GM12878 (cell line): ENCODE results near the gene AP4S1. TPM values are rescaled to one million over a fixed set of nuclear protein-coding genes. Genes with fewer than 3 reads are reported as not detected.

ENCODE experiments used
- ATAC-seq: fragments of 200-7000 bp; cut with Tn5 transposase; 3 replicates; pipeline ENCODE4 v1.9.1; 2020; ENCODE audit warnings: mild to moderate bottlenecking, moderate library complexity
- BruUV-seq: library from RNA; stranded (reverse); fragments of 400-500 nt; replicated peaks from 2 replicates; lab custom pipeline; 2021; lab: Mats Ljungman, UMichigan
- CTCF ChIA-PET: fragments of 300-600 bp; sonication (Branson Sonifier 250); formaldehyde crosslinking; extraction: SDS; loops from one replicate; lab custom pipeline; 2021; ENCODE audit warnings: inconsistent platforms; lab: Yijun Ruan, JAX
- POLR2A ChIA-PET: fragments of 350-600 bp; formaldehyde crosslinking; extraction: SDS; loops from one replicate; lab custom pipeline; 2021; ENCODE audit warnings: inconsistent platforms; lab: Charles Lee
- RAD21 ChIA-PET: fragments of 300-600 bp; sonication (Branson Sonifier 250); formaldehyde crosslinking; loops from one replicate; lab custom pipeline; 2023; ENCODE audit warnings: antibody characterized with exemption; ENCODE audit not compliant: unreplicated experiment; lab: Charles Lee
- SMC1A ChIA-PET: fragments of 300-600 bp; sonication (Branson Sonifier 250); formaldehyde crosslinking; loops from one replicate; lab custom pipeline; 2023; ENCODE audit not compliant: unreplicated experiment, uncharacterized antibody; lab: Charles Lee
- DNase-seq: peaks from one replicate; pipeline ENCODE4 v3.0.0-alpha.2; 2011; ENCODE audit warnings: low read depth, low spot score
- FAIRE-seq: peaks from 3 replicates; lab custom pipeline; 2011; peaks lifted over from hg19 to GRCh38; lab: Jason Lieb, UNC
- H2AFZ ChIP-seq: 2 replicates; pipeline ENCODE4 v1.6.0; 2011; ENCODE audit warnings: low read depth, low read length, control low read depth; ENCODE audit not compliant: control insufficient read depth
- H3K27ac ChIP-seq: 2 replicates; pipeline ENCODE4 v1.5.1; 2011; ENCODE audit warnings: control low read depth; ENCODE audit not compliant: control insufficient read depth, insufficient read depth
- H3K27me3 ChIP-seq, 2 experiments: replicated peaks in 1 of 2; 2 replicates each; pipeline versions ENCODE4 v1.6.0 to v1.6.1; 2011; ENCODE audit warnings: low read length in 1 of 2; ENCODE audit not compliant: control insufficient read depth in 2 of 2, insufficient read depth in 2 of 2
- H3K36me3 ChIP-seq, 2 experiments: 2 replicates each; pipeline ENCODE4 v1.5.1; 2011; ENCODE audit warnings: low read length in 1 of 2; ENCODE audit not compliant: control insufficient read depth in 2 of 2, insufficient read depth in 2 of 2
- H3K4me1 ChIP-seq: 2 replicates; pipeline ENCODE4 v1.6.1; 2011; ENCODE audit warnings: mild to moderate bottlenecking, low read length, moderate library complexity, mixed read lengths; ENCODE audit not compliant: control insufficient read depth, insufficient read depth
- H3K4me2 ChIP-seq: 2 replicates; pipeline ENCODE4 v1.6.0; 2011; ENCODE audit warnings: control low read depth; ENCODE audit not compliant: control insufficient read depth, insufficient read depth
- H3K4me3 ChIP-seq: fragments of 200-600 bp; sonication (generic); 2 replicates; pipeline ENCODE4 v1.5.1; 2016
- H3K79me2 ChIP-seq: 2 replicates; pipeline ENCODE4 v1.6.0; 2011; ENCODE audit warnings: low read length; ENCODE audit not compliant: control insufficient read depth, insufficient read depth
- H3K9ac ChIP-seq: 2 replicates; pipeline ENCODE4 v1.8.0; 2011; ENCODE audit warnings: low read length, control low read depth, mixed read lengths; ENCODE audit not compliant: control insufficient read depth, insufficient read depth
- H3K9me3 ChIP-seq: replicated peaks from 3 replicates; pipeline ENCODE4 v1.5.1; 2011; ENCODE audit warnings: mild to moderate bottlenecking, low read length; ENCODE audit not compliant: control insufficient read depth, insufficient read depth
- H4K20me1 ChIP-seq: 2 replicates; pipeline ENCODE4 v1.6.0; 2011; ENCODE audit not compliant: control insufficient read depth, insufficient read depth
- CBFB ChIP-seq: IDR thresholded peaks from 2 replicates; pipeline ENCODE4 v1.6.1; 2016; ENCODE audit warnings: antibody characterized with exemption, low read depth
- ETV6 ChIP-seq, 2 experiments: fragments of 450-650 bp in 1 of 2; IDR thresholded peaks in 1 of 2; conservative IDR thresholded peaks in 1 of 2; 2 replicates each; pipeline ENCODE4 v1.6.1; 2014; ENCODE audit warnings: antibody characterized with exemption in 1 of 2, borderline replicate concordance in 1 of 2, low read depth in 1 of 2, mild to moderate bottlenecking in 1 of 2, moderate library complexity in 1 of 2
- EZH2 ChIP-seq: IDR thresholded peaks from 2 replicates; pipeline ENCODE4 v1.6.1; 2012; ENCODE audit warnings: low read depth, mild to moderate bottlenecking, control low read depth, inconsistent platforms, low read length, borderline replicate concordance; ENCODE audit not compliant: control insufficient read depth
- JUNB ChIP-seq: IDR thresholded peaks from 2 replicates; pipeline ENCODE4 v1.6.1; 2016; ENCODE audit warnings: antibody characterized with exemption, mild to moderate bottlenecking
- NBN ChIP-seq: fragments of 450-650 bp; IDR thresholded peaks from 2 replicates; pipeline ENCODE4 v1.6.1; 2016
- POLR2AphosphoS2 ChIP-seq: IDR thresholded peaks from 2 replicates; pipeline ENCODE4 v1.6.1; 2011; ENCODE audit warnings: low read depth, mild to moderate bottlenecking, low read length, improper control_type of control experiment, moderate library complexity
- SPI1 ChIP-seq: IDR thresholded peaks from 2 replicates; pipeline ENCODE4 v1.6.1; 2011; ENCODE audit warnings: low read depth, mild to moderate bottlenecking, low read length, moderate library complexity, borderline replicate concordance; ENCODE audit not compliant: insufficient read depth
- WRNIP1 ChIP-seq: IDR thresholded peaks from 2 replicates; pipeline ENCODE4 v1.6.1; 2011; ENCODE audit warnings: low read depth, low read length, improper control_type of control experiment, borderline replicate concordance
- ZNF24 ChIP-seq: fragments of 450-650 bp; IDR thresholded peaks from 2 replicates; pipeline ENCODE4 v1.6.1; 2017; ENCODE audit warnings: antibody characterized with exemption, mild to moderate bottlenecking
- WGBS: methylation state at CpG from one replicate; pipeline ENCODE4 v1.1.6; 2016; ENCODE audit warnings: low lambda C conversion rate; ENCODE audit not compliant: insufficient replicate concordance, insufficient coverage; ENCODE audit errors: missing lambda C conversion rate; 5-methylcytosine and 5-hydroxymethylcytosine counted together
- in situ Hi-C: fragments of 300-500 bp; cut with MboI; formaldehyde crosslinking; loops from 9 replicates; pipeline ENCODE4 v1.14.3; 2018; ENCODE audit warnings: mixed read lengths
- intact Hi-C: fragments of 100-400 bp; cut with micrococcal nuclease; formaldehyde crosslinking; loops from one replicate; pipeline ENCODE4 v1.14.2; 2022; ENCODE audit not compliant: unreplicated experiment
- polyA plus RNA-seq, 11 experiments: library from polyadenylated mRNA; depleted of rRNA in 4 of 11; unstranded in 6 of 11; stranded (reverse) in 5 of 11; fragments of >200 nt; fragmentation: Nextera tagmentation in 4 of 11; fragmentation: Illumina TruSeq in 1 of 11; extraction: Ambion mirVana in 4 of 11; extraction: Trizol in 1 of 11; gene quantifications; 1 replicate in 1 of 11; 2 replicates in 10 of 11; pipeline versions ENCODE4 v1.2.1 to v1.2.3, GENCODE V29; 2011 to 2016; ENCODE audit warnings: inconsistent platforms in 2 of 11, missing spikeins in 2 of 11, low read depth in 1 of 11
- total RNA-seq, 4 experiments: library from RNA; depleted of rRNA in 3 of 4; stranded (reverse); fragments of >200 nt in 3 of 4; fragmentation: Illumina TruSeq in 1 of 4; extraction: Trizol in 1 of 4; gene quantifications; 2 replicates each; pipeline versions ENCODE4 v1.2.1 to v1.2.3, GENCODE V29; 2013 to 2021
- TF ChIP-seq, protein P1 (sequence below): fragments of 450-650 bp; IDR thresholded peaks from 2 replicates; pipeline ENCODE4 v1.6.1; 2018; ENCODE audit warnings: borderline replicate concordance, mild to moderate bottlenecking; ENCODE audit not compliant: partially characterized antibody
- TF ChIP-seq, protein P2 (sequence below): fragments of 450-650 bp; IDR thresholded peaks from 2 replicates; pipeline ENCODE4 v1.6.1; 2018; ENCODE audit warnings: mild to moderate bottlenecking, low read depth, moderate library complexity; ENCODE audit not compliant: partially characterized antibody
- TF ChIP-seq, protein P3 (sequence below): IDR thresholded peaks from 2 replicates; pipeline ENCODE4 v1.6.1; 2012; ENCODE audit warnings: mild to moderate bottlenecking, low read depth, low read length

The AP4S1 gene
- total and polyA plus RNA-seq, 10 of the 15 experiments (the other 5 are each of a cell fraction or from before 2014, with no cell fraction given): 3.6 to 9.0 (median 5.7) TPM

DNA sequence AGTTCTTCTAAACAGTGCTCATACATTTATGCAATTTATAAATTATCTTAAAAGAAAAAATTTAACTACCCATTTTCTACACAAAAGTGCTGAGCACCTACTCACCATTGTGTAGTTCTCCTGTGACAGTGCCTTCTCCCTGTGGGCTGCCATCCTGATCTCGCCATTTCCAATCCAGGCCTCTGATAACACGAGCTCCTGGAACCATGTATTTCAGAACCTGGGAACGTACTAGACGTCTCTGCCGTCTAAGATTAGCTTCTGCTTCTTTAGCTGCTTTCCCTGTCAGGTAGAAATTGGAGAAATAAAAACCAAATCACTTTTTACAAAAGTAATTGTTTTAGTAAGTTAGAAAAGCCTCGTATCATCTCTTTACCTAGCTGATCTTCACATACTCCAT, 107.7 kb downstream of the AP4S1 start (continued):
- TF ChIP-seq, protein P1, sequence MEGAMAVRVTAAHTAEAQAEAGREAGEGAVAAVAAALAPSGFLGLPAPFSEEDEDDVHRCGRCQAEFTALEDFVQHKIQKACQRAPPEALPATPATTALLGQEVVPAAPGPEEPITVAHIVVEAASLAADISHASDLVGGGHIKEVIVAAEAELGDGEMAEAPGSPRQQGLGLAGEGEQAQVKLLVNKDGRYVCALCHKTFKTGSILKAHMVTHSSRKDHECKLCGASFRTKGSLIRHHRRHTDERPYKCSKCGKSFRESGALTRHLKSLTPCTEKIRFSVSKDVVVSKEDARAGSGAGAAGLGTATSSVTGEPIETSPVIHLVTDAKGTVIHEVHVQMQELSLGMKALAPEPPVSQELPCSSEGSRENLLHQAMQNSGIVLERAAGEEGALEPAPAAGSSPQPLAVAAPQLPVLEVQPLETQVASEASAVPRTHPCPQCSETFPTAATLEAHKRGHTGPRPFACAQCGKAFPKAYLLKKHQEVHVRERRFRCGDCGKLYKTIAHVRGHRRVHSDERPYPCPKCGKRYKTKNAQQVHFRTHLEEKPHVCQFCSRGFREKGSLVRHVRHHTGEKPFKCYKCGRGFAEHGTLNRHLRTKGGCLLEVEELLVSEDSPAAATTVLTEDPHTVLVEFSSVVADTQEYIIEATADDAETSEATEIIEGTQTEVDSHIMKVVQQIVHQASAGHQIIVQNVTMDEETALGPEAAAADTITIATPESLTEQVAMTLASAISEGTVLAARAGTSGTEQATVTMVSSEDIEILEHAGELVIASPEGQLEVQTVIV: no peak
- TF ChIP-seq, all 136 proteins: peak for 0

DNA sequence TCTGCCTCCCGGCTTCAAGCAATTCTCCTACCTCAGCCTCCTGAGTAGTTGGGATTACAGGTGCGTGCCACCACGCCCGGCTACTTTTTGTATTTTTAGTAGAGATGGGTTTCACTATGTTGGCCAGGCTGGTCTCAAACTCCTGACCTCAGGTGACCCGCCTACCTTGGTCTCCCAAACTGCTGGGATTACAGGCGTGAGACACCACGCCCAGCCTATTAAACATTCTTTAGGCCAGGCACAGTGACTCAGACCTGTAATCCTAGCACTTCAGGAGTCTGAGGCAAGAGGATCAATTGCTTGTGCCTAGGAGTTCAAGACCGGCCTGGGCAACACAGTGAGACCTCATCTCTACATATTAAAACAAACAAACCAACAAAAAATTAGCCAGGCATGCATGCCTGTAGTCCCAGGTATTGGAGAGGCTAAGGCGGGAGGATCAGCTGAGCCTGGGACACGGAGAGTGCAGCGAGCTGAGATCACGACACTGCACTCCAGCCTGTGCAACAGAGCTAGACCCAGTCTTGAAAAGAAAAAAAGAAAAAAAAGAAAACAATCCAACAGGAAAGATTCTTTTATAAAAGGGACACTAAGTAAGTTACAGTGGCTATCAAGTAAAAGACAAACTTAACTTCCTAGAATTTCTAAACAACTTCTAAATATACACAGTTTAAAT, 111.9 kb downstream of the AP4S1 start:
- H3K79me2 ChIP-seq: no peaks in the 10 kb centered on the region
- SMC1A ChIA-PET: no interaction called here
- H3K4me3 ChIP-seq: no peak overlapping the region
- WGBS: 97% methylated on average over 11 of the region's 12 CpGs
- no peak for FAIRE-seq
- no TSS peak for BruUV-seq
- no peak overlapping the region for H3K4me2 ChIP-seq
- no peak for ATAC-seq
- H3K9ac ChIP-seq: no peak overlapping the region
- no peak overlapping the region for H2AFZ ChIP-seq
- in situ Hi-C loops (no loop called here), intact Hi-C loops (no loop called here)
- no peak overlapping the region for H3K27ac ChIP-seq
- no peak for DNase-seq
- no peaks in the 10 kb centered on the region for H3K4me1 ChIP-seq
- no peaks in the 10 kb centered on the region for H3K9me3 ChIP-seq
- RAD21 ChIA-PET: no interaction called here
- H4K20me1 ChIP-seq: no peaks in the 10 kb centered on the region
- CTCF ChIA-PET: no interaction called here
- POLR2A ChIA-PET: no interaction called here
- H3K36me3 ChIP-seq: peaks cover 5 to 27% of the 10 kb centered on the region in 2 experiments
- no peaks in the 10 kb centered on the region for H3K27me3 ChIP-seq
- TF ChIP-seq CBFB (no peak), WRNIP1 (no peak), SPI1 (no peak), POLR2AphosphoS2 (no peak), JUNB (no peak), NBN (no peak), EZH2 (no peak), ZNF24 (no peak), ETV6 (conservative IDR thresholded peaks at IDR 0.05 in 1 of 2, IDR thresholded peaks at IDR 0.05 in 1 of 2; ENCODE audit: borderline replicate concordance in 1 of 2, low read depth in 1 of 2) (no peak)
- TF ChIP-seq, protein P2, sequence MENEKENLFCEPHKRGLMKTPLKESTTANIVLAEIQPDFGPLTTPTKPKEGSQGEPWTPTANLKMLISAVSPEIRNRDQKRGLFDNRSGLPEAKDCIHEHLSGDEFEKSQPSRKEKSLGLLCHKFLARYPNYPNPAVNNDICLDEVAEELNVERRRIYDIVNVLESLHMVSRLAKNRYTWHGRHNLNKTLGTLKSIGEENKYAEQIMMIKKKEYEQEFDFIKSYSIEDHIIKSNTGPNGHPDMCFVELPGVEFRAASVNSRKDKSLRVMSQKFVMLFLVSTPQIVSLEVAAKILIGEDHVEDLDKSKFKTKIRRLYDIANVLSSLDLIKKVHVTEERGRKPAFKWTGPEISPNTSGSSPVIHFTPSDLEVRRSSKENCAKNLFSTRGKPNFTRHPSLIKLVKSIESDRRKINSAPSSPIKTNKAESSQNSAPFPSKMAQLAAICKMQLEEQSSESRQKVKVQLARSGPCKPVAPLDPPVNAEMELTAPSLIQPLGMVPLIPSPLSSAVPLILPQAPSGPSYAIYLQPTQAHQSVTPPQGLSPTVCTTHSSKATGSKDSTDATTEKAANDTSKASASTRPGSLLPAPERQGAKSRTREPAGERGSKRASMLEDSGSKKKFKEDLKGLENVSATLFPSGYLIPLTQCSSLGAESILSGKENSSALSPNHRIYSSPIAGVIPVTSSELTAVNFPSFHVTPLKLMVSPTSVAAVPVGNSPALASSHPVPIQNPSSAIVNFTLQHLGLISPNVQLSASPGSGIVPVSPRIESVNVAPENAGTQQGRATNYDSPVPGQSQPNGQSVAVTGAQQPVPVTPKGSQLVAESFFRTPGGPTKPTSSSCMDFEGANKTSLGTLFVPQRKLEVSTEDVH: no peak
- TF ChIP-seq, protein P3, sequence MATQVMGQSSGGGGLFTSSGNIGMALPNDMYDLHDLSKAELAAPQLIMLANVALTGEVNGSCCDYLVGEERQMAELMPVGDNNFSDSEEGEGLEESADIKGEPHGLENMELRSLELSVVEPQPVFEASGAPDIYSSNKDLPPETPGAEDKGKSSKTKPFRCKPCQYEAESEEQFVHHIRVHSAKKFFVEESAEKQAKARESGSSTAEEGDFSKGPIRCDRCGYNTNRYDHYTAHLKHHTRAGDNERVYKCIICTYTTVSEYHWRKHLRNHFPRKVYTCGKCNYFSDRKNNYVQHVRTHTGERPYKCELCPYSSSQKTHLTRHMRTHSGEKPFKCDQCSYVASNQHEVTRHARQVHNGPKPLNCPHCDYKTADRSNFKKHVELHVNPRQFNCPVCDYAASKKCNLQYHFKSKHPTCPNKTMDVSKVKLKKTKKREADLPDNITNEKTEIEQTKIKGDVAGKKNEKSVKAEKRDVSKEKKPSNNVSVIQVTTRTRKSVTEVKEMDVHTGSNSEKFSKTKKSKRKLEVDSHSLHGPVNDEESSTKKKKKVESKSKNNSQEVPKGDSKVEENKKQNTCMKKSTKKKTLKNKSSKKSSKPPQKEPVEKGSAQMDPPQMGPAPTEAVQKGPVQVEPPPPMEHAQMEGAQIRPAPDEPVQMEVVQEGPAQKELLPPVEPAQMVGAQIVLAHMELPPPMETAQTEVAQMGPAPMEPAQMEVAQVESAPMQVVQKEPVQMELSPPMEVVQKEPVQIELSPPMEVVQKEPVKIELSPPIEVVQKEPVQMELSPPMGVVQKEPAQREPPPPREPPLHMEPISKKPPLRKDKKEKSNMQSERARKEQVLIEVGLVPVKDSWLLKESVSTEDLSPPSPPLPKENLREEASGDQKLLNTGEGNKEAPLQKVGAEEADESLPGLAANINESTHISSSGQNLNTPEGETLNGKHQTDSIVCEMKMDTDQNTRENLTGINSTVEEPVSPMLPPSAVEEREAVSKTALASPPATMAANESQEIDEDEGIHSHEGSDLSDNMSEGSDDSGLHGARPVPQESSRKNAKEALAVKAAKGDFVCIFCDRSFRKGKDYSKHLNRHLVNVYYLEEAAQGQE: no peak
